Loucy (cell line): ENCODE data around the gene TELO2.

Experiments
- EZH2phosphoT487 ChIP-seq: fragments of 200-600 bp; IDR thresholded peaks from 2 replicates; pipeline ENCODE4 v1.6.1; 2018; ENCODE audit warnings: antibody characterized with exemption, mild to moderate bottlenecking, moderate library complexity, borderline replicate concordance
- TF ChIP-seq, protein P1 (sequence below): fragments of 200-600 bp; sonication (generic); conservative IDR thresholded peaks from 2 replicates; pipeline ENCODE4 v1.5.1; 2014; ENCODE audit warnings: mild to moderate bottlenecking, antibody characterized with exemption, low read length

DNA sequence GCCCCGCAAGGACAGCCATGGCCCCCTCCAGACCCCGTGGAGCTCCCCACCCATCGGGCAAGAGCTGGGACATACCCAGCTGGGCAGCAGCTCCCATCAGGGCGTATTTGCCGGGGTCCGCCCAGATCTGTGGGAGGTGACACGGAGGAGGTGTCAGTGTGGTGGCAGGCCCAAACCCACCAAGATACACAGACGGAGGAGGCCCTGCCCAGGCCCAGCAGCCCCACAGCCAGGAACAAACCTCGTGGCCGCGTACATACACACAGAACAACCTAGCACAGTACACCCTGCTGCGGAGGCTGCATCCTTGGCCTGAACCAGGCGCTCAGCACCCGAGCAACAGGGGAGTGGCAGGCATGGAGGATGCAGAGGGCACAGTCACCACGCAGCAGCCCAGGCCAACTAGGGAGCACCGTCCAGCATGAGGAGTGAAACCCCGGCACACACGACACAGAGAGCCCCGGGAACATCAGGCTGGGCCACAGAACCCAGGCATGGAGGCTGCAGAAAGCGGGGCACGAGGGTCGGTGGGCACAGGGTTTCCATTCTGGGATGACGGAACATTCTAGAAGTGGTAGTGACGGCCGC lies 43.9 kb upstream of the TELO2 start:
- TF ChIP-seq, protein P1, sequence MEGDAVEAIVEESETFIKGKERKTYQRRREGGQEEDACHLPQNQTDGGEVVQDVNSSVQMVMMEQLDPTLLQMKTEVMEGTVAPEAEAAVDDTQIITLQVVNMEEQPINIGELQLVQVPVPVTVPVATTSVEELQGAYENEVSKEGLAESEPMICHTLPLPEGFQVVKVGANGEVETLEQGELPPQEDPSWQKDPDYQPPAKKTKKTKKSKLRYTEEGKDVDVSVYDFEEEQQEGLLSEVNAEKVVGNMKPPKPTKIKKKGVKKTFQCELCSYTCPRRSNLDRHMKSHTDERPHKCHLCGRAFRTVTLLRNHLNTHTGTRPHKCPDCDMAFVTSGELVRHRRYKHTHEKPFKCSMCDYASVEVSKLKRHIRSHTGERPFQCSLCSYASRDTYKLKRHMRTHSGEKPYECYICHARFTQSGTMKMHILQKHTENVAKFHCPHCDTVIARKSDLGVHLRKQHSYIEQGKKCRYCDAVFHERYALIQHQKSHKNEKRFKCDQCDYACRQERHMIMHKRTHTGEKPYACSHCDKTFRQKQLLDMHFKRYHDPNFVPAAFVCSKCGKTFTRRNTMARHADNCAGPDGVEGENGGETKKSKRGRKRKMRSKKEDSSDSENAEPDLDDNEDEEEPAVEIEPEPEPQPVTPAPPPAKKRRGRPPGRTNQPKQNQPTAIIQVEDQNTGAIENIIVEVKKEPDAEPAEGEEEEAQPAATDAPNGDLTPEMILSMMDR = no peak
- no peak for TF ChIP-seq EZH2phosphoT487
